Measurements from ENCODE around the gene RNF157. TPM values are rescaled to one million over a fixed set of nuclear protein-coding genes. Genes with fewer than 3 reads are reported as not detected.
A peak's percentile ranks its signal among the peaks of the same experiment; 100 is the strongest.

The RNF157 gene
- total RNA-seq, 1 donor from 2014 or later: 0.99 TPM

DNA sequence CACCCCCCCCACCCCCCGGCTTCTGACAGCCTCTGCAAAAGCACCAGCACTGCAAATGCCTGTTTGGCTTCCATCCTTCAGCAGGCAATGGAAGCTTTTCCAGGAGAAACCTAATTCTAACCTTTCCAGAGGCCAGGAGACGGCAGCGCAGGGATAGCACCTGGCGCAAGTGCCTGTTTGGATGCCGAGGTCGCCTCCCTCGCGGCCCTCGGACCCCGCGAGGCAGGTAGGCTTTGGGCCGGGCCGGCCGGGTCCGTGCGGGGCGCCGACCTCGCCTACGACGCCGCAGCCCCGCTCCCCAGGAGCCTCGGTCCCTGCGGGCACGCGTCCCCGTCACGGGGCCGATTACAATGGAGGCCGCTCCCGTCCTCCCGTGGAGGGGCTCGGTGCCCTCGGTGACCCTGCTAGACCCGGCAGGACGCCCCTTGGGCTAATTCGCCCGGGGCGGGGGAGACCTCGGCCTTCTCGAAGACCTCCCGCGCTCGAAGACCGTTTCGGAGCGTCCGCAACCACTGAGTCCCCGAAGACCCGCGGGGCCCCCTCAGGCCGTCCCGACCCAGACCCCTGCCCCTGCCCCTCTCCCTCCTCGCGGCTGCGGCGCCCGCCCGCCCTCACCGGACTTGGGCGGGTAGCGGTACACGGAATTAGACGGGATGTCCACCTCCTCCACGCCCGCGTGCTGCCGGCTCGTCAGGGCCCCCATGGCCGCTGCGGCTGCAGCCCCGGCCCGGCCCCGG lies 587 bp downstream of the RNF157 start:
- DNase-seq (ENCODE audit: extremely low spot score, unreplicated experiment): no peak
- TF ChIP-seq, protein P1, sequence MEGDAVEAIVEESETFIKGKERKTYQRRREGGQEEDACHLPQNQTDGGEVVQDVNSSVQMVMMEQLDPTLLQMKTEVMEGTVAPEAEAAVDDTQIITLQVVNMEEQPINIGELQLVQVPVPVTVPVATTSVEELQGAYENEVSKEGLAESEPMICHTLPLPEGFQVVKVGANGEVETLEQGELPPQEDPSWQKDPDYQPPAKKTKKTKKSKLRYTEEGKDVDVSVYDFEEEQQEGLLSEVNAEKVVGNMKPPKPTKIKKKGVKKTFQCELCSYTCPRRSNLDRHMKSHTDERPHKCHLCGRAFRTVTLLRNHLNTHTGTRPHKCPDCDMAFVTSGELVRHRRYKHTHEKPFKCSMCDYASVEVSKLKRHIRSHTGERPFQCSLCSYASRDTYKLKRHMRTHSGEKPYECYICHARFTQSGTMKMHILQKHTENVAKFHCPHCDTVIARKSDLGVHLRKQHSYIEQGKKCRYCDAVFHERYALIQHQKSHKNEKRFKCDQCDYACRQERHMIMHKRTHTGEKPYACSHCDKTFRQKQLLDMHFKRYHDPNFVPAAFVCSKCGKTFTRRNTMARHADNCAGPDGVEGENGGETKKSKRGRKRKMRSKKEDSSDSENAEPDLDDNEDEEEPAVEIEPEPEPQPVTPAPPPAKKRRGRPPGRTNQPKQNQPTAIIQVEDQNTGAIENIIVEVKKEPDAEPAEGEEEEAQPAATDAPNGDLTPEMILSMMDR (IDR thresholded peaks at IDR 0.05): no peak
- H3K4me1 Mint-ChIP-seq (ENCODE audit: unreplicated experiment): peaks cover 7% of the 10 kb centered on the region
- no peaks in the 10 kb centered on the region for H3K9me3 Mint-ChIP-seq (ENCODE audit: unreplicated experiment)
- no peak overlapping the region for H3K27ac Mint-ChIP-seq (ENCODE audit: unreplicated experiment)
- H3K4me3 Mint-ChIP-seq (ENCODE audit: unreplicated experiment): peak overlapping the region; percentile 60
- no peaks in the 10 kb centered on the region for H3K36me3 Mint-ChIP-seq (ENCODE audit: unreplicated experiment)
- peaks cover 49% of the 10 kb centered on the region for H3K27me3 Mint-ChIP-seq (ENCODE audit: unreplicated experiment)

DNA sequence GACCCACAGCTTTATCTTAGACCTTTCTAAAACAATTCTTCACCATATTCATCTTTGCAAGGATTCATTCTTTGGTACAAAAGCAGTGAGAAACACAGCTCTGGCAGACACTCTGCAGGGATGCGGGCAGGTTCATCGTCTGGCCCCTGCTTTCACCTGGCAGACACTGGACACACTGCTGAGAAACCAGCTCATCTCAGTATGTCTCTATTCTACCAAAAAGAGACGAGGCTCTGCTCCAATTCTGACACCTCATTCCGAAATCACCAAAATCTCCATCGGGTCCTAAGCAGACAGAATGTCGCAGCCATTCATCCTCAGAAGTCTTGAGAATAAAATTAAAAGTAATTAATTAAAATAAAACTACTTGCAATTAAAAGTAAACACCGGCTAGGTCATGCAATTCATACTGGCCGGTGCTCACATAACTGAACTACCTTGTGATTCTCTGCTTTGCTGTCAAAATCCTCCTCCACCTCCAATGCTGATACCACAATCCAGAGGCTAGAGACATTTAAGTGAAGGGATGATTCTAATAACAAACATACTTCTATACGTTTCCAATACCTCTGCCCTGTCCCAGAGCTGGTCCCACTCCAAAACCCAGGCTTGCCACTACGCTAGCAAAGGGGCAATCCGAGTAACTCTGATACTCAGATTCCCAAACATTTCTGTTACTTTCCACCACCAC lies 1.3 kb downstream of the RNF157 start:
- Mint-ChIP-seq H3K27me3 (ENCODE audit: unreplicated experiment) (peaks cover 44% of the 10 kb centered on the region), H3K4me3 (ENCODE audit: unreplicated experiment) (peak overlapping the region; percentile 47), H3K4me1 (ENCODE audit: unreplicated experiment) (peaks cover 7% of the 10 kb centered on the region)

DNA sequence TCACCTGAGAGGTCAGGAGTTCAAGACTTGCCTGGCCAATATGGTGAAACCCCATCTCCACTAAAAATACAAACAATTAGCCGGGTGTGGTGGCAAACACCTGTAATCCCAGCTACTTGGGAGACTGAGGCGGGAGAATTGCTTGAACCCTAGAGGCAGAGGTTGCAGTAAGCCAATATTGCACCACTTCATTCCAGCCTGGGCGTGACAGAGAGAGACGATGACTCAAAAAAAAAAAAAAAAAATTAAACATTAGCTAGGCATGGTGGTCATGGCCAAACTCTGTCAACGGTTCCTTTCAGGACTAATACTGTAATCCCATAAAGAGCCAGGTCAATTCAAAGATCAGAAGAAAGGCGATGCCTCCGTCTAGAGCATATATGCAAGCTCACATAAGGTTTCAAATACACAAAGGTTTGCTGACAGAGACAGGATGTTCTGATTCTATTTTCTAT lies 2.4 kb downstream of the RNF157 start:
- DNase-seq (ENCODE audit: extremely low spot score, unreplicated experiment): no peak
- no peak overlapping the region for H3K4me3 Mint-ChIP-seq (ENCODE audit: unreplicated experiment)
- peaks cover 7% of the 10 kb centered on the region for H3K4me1 Mint-ChIP-seq (ENCODE audit: unreplicated experiment)
- H3K9me3 Mint-ChIP-seq (ENCODE audit: unreplicated experiment): no peaks in the 10 kb centered on the region
- H3K27me3 Mint-ChIP-seq (ENCODE audit: unreplicated experiment): peaks cover 35% of the 10 kb centered on the region
- TF ChIP-seq, protein P1 (IDR thresholded peaks at IDR 0.05): no peak
- H3K36me3 Mint-ChIP-seq (ENCODE audit: unreplicated experiment): no peaks in the 10 kb centered on the region
- no peak overlapping the region for H3K27ac Mint-ChIP-seq (ENCODE audit: unreplicated experiment)

More for the DNA sequence above, 1.3 kb downstream of the RNF157 start:
- Mint-ChIP-seq H3K9me3 (ENCODE audit: unreplicated experiment) (no peaks in the 10 kb centered on the region), H3K27ac (ENCODE audit: unreplicated experiment) (no peak overlapping the region), H3K36me3 (ENCODE audit: unreplicated experiment) (no peaks in the 10 kb centered on the region)
- DNase-seq (ENCODE audit: extremely low spot score, unreplicated experiment): no peak
- TF ChIP-seq, protein P1 (IDR thresholded peaks at IDR 0.05): no peak

DNA sequence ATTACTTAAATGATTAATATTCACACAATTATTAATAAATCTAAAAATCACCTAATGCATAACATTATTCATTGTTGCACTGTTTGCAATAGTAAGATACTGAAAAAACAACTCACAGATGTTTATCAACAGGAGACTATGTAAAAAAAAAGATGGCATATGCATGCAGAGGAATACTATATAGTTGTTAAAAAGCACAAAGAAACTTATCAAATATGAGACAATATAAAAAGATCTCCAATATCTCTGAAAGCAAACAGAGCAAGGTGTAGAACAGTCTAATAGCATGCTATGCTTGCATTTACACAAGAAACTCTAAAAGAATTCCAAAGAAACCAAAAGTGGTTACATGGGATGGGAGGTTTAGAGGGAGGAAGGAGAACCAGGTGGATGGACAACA lies 3.7 kb downstream of the RNF157 start:
- TF ChIP-seq, protein P1 (IDR thresholded peaks at IDR 0.05): no peak
- DNase-seq (ENCODE audit: extremely low spot score, unreplicated experiment): no peak
- H3K27ac Mint-ChIP-seq (ENCODE audit: unreplicated experiment): no peak overlapping the region
- peaks cover 27% of the 10 kb centered on the region for H3K27me3 Mint-ChIP-seq (ENCODE audit: unreplicated experiment)
- no peaks in the 10 kb centered on the region for H3K36me3 Mint-ChIP-seq (ENCODE audit: unreplicated experiment)
- H3K4me3 Mint-ChIP-seq (ENCODE audit: unreplicated experiment): no peak overlapping the region
- H3K4me1 Mint-ChIP-seq (ENCODE audit: unreplicated experiment): peaks cover 7% of the 10 kb centered on the region
- no peaks in the 10 kb centered on the region for H3K9me3 Mint-ChIP-seq (ENCODE audit: unreplicated experiment)

DNA sequence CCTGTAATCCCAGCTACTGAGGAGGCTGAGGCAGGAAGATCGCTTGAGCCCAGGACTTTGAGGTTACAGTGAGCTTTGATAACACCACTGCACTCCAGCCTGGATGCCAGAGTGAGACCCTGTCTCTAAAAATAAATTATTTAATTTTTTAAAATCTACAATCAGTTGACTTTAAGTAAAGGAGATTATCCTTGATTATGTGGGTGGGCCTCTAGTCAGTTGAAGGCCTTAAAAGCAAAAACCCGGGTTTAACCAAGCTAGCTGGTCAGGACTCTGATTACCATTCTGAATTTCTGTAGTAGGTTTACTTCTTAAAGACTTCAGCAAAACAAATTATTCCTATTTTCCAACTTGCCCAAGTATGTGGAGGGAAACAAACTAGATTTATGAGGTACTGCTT lies 4.4 kb downstream of the RNF157 start:
- no peak overlapping the region for H3K27ac Mint-ChIP-seq (ENCODE audit: unreplicated experiment)

More for the DNA sequence above, 4.4 kb downstream of the RNF157 start:
- H3K36me3 Mint-ChIP-seq (ENCODE audit: unreplicated experiment): no peaks in the 10 kb centered on the region
- TF ChIP-seq, protein P1 (IDR thresholded peaks at IDR 0.05): no peak
- peaks cover under 1% of the 10 kb centered on the region for H3K4me1 Mint-ChIP-seq (ENCODE audit: unreplicated experiment)
- no peaks in the 10 kb centered on the region for H3K9me3 Mint-ChIP-seq (ENCODE audit: unreplicated experiment)
- no peak overlapping the region for H3K4me3 Mint-ChIP-seq (ENCODE audit: unreplicated experiment)
- no peak for DNase-seq (ENCODE audit: extremely low spot score, unreplicated experiment)
- H3K27me3 Mint-ChIP-seq (ENCODE audit: unreplicated experiment): peaks cover 20% of the 10 kb centered on the region

Measured in osteocyte (in vitro differentiated cells).